Esophagus squamous epithelium (tissue), 5 donors: ENCODE measurements around the gene GUCY2D. TPM values are rescaled to one million over a fixed set of nuclear protein-coding genes. Genes with fewer than 3 reads are reported as not detected.

Source experiments
- DNase-seq: peaks from one replicate; lab custom pipeline; 2025; lab: John Stamatoyannopoulos, UW
- H3K27ac ChIP-seq, 4 donors: fragments of 200-600 bp; sonication (generic); one replicate each; pipeline ENCODE4 v1.5.1; 2016 to 2019; ENCODE audit warnings: mild to moderate bottlenecking in 1 of 4
- H3K27me3 ChIP-seq, 4 donors: fragments of 200-600 bp; sonication (generic); 1 replicate in 3 of 4; 2 replicates in 1 of 4; pipeline versions ENCODE4 v1.5.1 to v1.6.0; 2017 to 2021; ENCODE audit warnings: antibody characterized with exemption in 1 of 4
- H3K36me3 ChIP-seq, 3 donors: fragments of 200-600 bp; sonication (generic); one replicate each; pipeline ENCODE4 v1.5.1; 2016 to 2019
- H3K4me1 ChIP-seq, 3 donors: fragments of 200-600 bp; sonication (generic); one replicate each; pipeline ENCODE4 v1.5.1; 2017 to 2019
- H3K4me3 ChIP-seq, 4 donors: fragments of 200-600 bp; sonication (generic); 1 replicate in 3 of 4; 2 replicates in 1 of 4; pipeline ENCODE4 v1.5.1; 2016 to 2019; ENCODE audit warnings: mild to moderate bottlenecking in 2 of 4, moderate library complexity in 1 of 4
- H3K9me3 ChIP-seq, 3 donors: fragments of 200-600 bp; sonication (generic); one replicate each; pipeline ENCODE4 v1.5.1; 2016 to 2019
- POLR2A ChIP-seq, 4 donors: fragments of 450-650 bp; IDR thresholded peaks; one replicate each; pipeline ENCODE4 v1.6.1; 2017; ENCODE audit warnings: antibody characterized with exemption in 4 of 4, mild to moderate bottlenecking in 4 of 4, moderate library complexity in 3 of 4
- WGBS, 2 donors: methylation state at CpG; one replicate each; pipeline ENCODE4 v1.1.5; 2018; 5-methylcytosine and 5-hydroxymethylcytosine counted together
- intact Hi-C: fragments of 100-400 bp; cut with DNase I; formaldehyde crosslinking; loops from one replicate; pipeline ENCODE4 v1.15.0; 2022
- total RNA-seq, 4 donors: library from RNA; depleted of rRNA; stranded (reverse); fragments of >200 nt; gene quantifications; one replicate each; pipeline ENCODE4 v1.1.0, GENCODE V29; 2016
- TF ChIP-seq, protein P1 (sequence below), 6 experiments: fragments of 450-650 bp in 4 of 6; fragments of 200-600 bp in 2 of 6; sonication (generic) in 2 of 6; IDR thresholded peaks; one replicate each; pipeline ENCODE4 v1.5.1; 2016 to 2019; ENCODE audit warnings: antibody characterized with exemption in 6 of 6, mild to moderate bottlenecking in 4 of 6, moderate library complexity in 4 of 6
- donor health status: DM: yes; HTN: yes; CAD: no.

Gene GUCY2D
- total RNA-seq, 4 donors from 2014 or later: not detected

DNA sequence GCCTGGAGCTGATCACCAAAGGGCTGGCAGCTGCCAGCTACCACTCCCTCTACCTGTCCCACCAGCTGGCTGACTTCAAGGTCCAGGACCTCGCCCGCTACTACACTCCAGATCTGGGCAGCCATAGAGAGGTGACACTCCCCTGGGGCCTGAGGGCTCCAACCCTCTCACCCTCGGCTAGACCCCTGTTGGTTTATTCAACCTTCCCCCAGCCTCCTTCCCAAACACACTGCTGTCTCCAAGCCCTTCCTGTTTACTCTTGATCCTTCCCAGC is 67.1 kb downstream of the GUCY2D start:
- no peaks in the 10 kb centered on the region for H3K36me3 ChIP-seq
- H3K27ac ChIP-seq: peak overlapping the region in 3 of 4 donors; percentile 19 to 67 (median 59)
- no peak for TF ChIP-seq POLR2A (IDR thresholded peaks at IDR 0.05)
- TF ChIP-seq, protein P1, sequence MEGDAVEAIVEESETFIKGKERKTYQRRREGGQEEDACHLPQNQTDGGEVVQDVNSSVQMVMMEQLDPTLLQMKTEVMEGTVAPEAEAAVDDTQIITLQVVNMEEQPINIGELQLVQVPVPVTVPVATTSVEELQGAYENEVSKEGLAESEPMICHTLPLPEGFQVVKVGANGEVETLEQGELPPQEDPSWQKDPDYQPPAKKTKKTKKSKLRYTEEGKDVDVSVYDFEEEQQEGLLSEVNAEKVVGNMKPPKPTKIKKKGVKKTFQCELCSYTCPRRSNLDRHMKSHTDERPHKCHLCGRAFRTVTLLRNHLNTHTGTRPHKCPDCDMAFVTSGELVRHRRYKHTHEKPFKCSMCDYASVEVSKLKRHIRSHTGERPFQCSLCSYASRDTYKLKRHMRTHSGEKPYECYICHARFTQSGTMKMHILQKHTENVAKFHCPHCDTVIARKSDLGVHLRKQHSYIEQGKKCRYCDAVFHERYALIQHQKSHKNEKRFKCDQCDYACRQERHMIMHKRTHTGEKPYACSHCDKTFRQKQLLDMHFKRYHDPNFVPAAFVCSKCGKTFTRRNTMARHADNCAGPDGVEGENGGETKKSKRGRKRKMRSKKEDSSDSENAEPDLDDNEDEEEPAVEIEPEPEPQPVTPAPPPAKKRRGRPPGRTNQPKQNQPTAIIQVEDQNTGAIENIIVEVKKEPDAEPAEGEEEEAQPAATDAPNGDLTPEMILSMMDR (IDR thresholded peaks at IDR 0.05): no peak
- H3K4me1 ChIP-seq: peaks cover 17 to 53% (median 22%) of the 10 kb centered on the region in 3 donors
- H3K4me3 ChIP-seq: no peak overlapping the region
- H3K9me3 ChIP-seq: no peaks in the 10 kb centered on the region
- H3K27me3 ChIP-seq: peaks cover 0 to 58% (median 12%) of the 10 kb centered on the region in 4 donors
- no peak for DNase-seq
- intact Hi-C loops: no loop called here
- 71 to 80% methylated on average over 3 of the region's 3 CpGs for WGBS, 2 donors

Other genes with a start within 250 kb of the GUCY2D start
- 10 to 100 TPM in 1 of 4 donors, 1 to 10 TPM in 3; 6.7 to 14.6 (median 7.5) TPM for gene KDM6B, start 168.4 kb upstream of the GUCY2D start, total RNA-seq
- 1 to 10 TPM in 3 of 4 donors, not detected in 1; 1.5 to 3.8 (median 1.6) TPM for gene TMEM88, start 147.5 kb upstream of the GUCY2D start, total RNA-seq
- gene NAA38, start 145.1 kb upstream of the GUCY2D start, total RNA-seq: 10 to 100 TPM; 45.2 to 80.1 (median 74.8) TPM
- 1 to 10 TPM; 3.8 to 9.3 (median 7.5) TPM for gene CYB5D1, start 144.6 kb upstream of the GUCY2D start, total RNA-seq
- 10 to 100 TPM; 57.7 to 93.5 (median 73.0) TPM for gene CHD3, start 113.8 kb upstream of the GUCY2D start, total RNA-seq
- 1 to 10 TPM in 3 of 4 donors, under 1 TPM in 1; 0.94 to 8.6 (median 5.7) TPM for gene RNF227, start 86.3 kb upstream of the GUCY2D start, total RNA-seq
- 1 to 10 TPM in 1 of 4 donors, under 1 TPM in 1, not detected in 2; 0.95 to 1.1 TPM for gene KCNAB3, start 72.8 kb upstream of the GUCY2D start, total RNA-seq
- gene TRAPPC1, start 70.7 kb upstream of the GUCY2D start, total RNA-seq: 10 to 100 TPM; 31.3 to 71.1 (median 40.3) TPM
- gene CNTROB, start 70.4 kb upstream of the GUCY2D start, total RNA-seq: 10 to 100 TPM; 12.4 to 21.4 (median 13.5) TPM
- gene ALOX15B, start 36.4 kb downstream of the GUCY2D start, total RNA-seq: 100 to 1,000 TPM in 1 of 4 donors, 10 to 100 TPM in 3; 24.0 to 104 (median 50.5) TPM
- gene ALOX12B, start 85.1 kb downstream of the GUCY2D start, total RNA-seq: 10 to 100 TPM in 2 of 4 donors, 1 to 10 TPM in 1, under 1 TPM in 1; 0.76 to 34.6 (median 10.8) TPM
- gene ALOXE3, start 115.9 kb downstream of the GUCY2D start, total RNA-seq: 1 to 10 TPM in 2 of 4 donors, under 1 TPM in 1, not detected in 1; 0.30 to 8.8 (median 2.2) TPM
- gene HES7, start 121.5 kb downstream of the GUCY2D start, total RNA-seq: not detected
- gene PER1, start 149.8 kb downstream of the GUCY2D start, total RNA-seq: 10 to 100 TPM; 33.6 to 95.0 (median 56.3) TPM
- 10 to 100 TPM in 3 of 4 donors, 1 to 10 TPM in 1; 6.2 to 20.4 (median 12.0) TPM for gene VAMP2, start 160.3 kb downstream of the GUCY2D start, total RNA-seq
- 10 to 100 TPM; 12.7 to 21.7 (median 15.5) TPM for gene TMEM107, start 173.8 kb downstream of the GUCY2D start, total RNA-seq
- gene BORCS6, start 187.6 kb downstream of the GUCY2D start, total RNA-seq: 10 to 100 TPM in 3 of 4 donors, 1 to 10 TPM in 1; 8.8 to 16.5 (median 13.4) TPM
- gene AURKB, start 208.0 kb downstream of the GUCY2D start, total RNA-seq: 10 to 100 TPM; 11.2 to 43.7 (median 20.3) TPM
- 10 to 100 TPM in 2 of 4 donors, 1 to 10 TPM in 2; 3.2 to 16.4 (median 11.0) TPM for gene CTC1, start 245.4 kb downstream of the GUCY2D start, total RNA-seq
- 10 to 100 TPM in 3 of 4 donors, 1 to 10 TPM in 1; 8.7 to 23.0 (median 17.9) TPM for gene PFAS, start 246.7 kb downstream of the GUCY2D start, total RNA-seq